Immature natural killer cell (primary cell): ENCODE data around the gene JSRP1. TPM values are rescaled to one million over a fixed set of nuclear protein-coding genes. Genes with fewer than 3 reads are reported as not detected.

Experiments used
- DNase-seq, 3 donors: peaks; one replicate each; pipeline ENCODE4 v3.0.0; 2022; ENCODE audit warnings: mixed read lengths in 1 of 3
- H3K27ac Mint-ChIP-seq, 6 donors: one replicate each; pipeline ENCODE4 v1.8.0; 2020; ENCODE audit warnings: mixed read lengths in 6 of 6, mild to moderate bottlenecking in 5 of 6, inconsistent platforms in 4 of 6, moderate library complexity in 3 of 6
- H3K27me3 Mint-ChIP-seq, 3 donors: one replicate each; pipeline ENCODE4 v1.8.0; 2020 to 2021; ENCODE audit warnings: low read depth in 3 of 3, mild to moderate bottlenecking in 3 of 3, mixed read lengths in 3 of 3, moderate library complexity in 3 of 3, inconsistent platforms in 1 of 3
- H3K36me3 Mint-ChIP-seq, 3 donors: one replicate each; pipeline ENCODE4 v1.8.0; 2020; ENCODE audit warnings: mixed read lengths in 3 of 3, inconsistent platforms in 2 of 3, mild to moderate bottlenecking in 2 of 3
- H3K4me1 Mint-ChIP-seq, 2 donors: one replicate each; pipeline ENCODE4 v1.8.0; 2020; ENCODE audit warnings: inconsistent platforms in 2 of 2, mild to moderate bottlenecking in 2 of 2, mixed read lengths in 2 of 2, moderate library complexity in 1 of 2
- H3K4me3 Mint-ChIP-seq, 5 donors: one replicate each; pipeline ENCODE4 v1.8.0; 2020; ENCODE audit warnings: mild to moderate bottlenecking in 5 of 5, mixed read lengths in 5 of 5, inconsistent platforms in 3 of 5, moderate library complexity in 3 of 5
- H3K9me3 Mint-ChIP-seq, 6 donors: one replicate each; pipeline ENCODE4 v1.8.0; 2020; ENCODE audit warnings: mild to moderate bottlenecking in 6 of 6, mixed read lengths in 6 of 6, inconsistent platforms in 4 of 6, moderate library complexity in 3 of 6
- polyA plus RNA-seq, 3 donors: library from polyadenylated mRNA; unstranded; fragments of 300-500 nt; fragmentation: Illumina TruSeq; gene quantifications; one replicate each; pipeline ENCODE4 v1.2.3, GENCODE V29; 2021

The JSRP1 gene
- under 1 TPM in 1 of 3 donors, not detected in 2; 0.94 TPM for polyA plus RNA-seq

GRCh38 chr19:2255982-2256685, at the start of gene JSRP1:
JSRP1 (minus strand) TSS chr19:2256417; CDS start chr19:2255314, 1,103 bp downstream.
- peaks cover 14 to 28% of the 10 kb centered on the region in 2 donors for H3K4me1 Mint-ChIP-seq
- DNase-seq: no peak
- no peaks in the 10 kb centered on the region for H3K9me3 Mint-ChIP-seq
- H3K4me3 Mint-ChIP-seq: no peak within 1 kb of the TSS
- peaks cover 2 to 16% (median 4%) of the 10 kb centered on the region in 3 donors for H3K27me3 Mint-ChIP-seq
- H3K36me3 Mint-ChIP-seq: no peaks in the 10 kb centered on the region
- H3K27ac Mint-ChIP-seq: peak within 1 kb of the TSS in 2 of 6 donors; percentile 89 to 93

- Mint-ChIP-seq H3K27me3 (peaks cover 27 to 38% (median 30%) of the 10 kb centered on the region in 3 donors), H3K4me3 (no peak overlapping the region), H3K4me1 (peaks cover 7 to 22% of the 10 kb centered on the region in 2 donors)
Measured at GRCh38 chr19:2305452-2306280, 49.4 kb upstream of the JSRP1 start.

GRCh38 chr19:2303211-2303798, 47.1 kb upstream of the JSRP1 start:
- H3K27me3 Mint-ChIP-seq: peaks cover 18 to 24% (median 23%) of the 10 kb centered on the region in 3 donors
- no peaks in the 10 kb centered on the region for H3K36me3 Mint-ChIP-seq
- peak overlapping the region in 3 of 6 donors; percentile 45 to 74 (median 59) for H3K27ac Mint-ChIP-seq
- H3K4me1 Mint-ChIP-seq: peaks cover 7 to 20% of the 10 kb centered on the region in 2 donors
- DNase-seq: no peak
- H3K4me3 Mint-ChIP-seq: peak overlapping the region; percentile 70 to 85 (median 71)
- no peaks in the 10 kb centered on the region for H3K9me3 Mint-ChIP-seq

More at GRCh38 chr19:2305452-2306280, 49.4 kb upstream of the JSRP1 start:
- no peaks in the 10 kb centered on the region for H3K9me3 Mint-ChIP-seq
- no peak for DNase-seq
- no peaks in the 10 kb centered on the region for H3K36me3 Mint-ChIP-seq
- H3K27ac Mint-ChIP-seq: no peak overlapping the region

- Mint-ChIP-seq H3K27me3 (peaks cover 18 to 24% (median 23%) of the 10 kb centered on the region in 3 donors), H3K36me3 (no peaks in the 10 kb centered on the region), H3K4me1 (peaks cover 7 to 20% of the 10 kb centered on the region in 2 donors), H3K27ac (peak overlapping the region in 5 of 6 donors; percentile 35 to 83 (median 59)), H3K9me3 (no peaks in the 10 kb centered on the region), H3K4me3 (peak overlapping the region; percentile 70 to 85 (median 71))
- DNase-seq: peak; percentile 62 to 66 (median 65)
Measured at GRCh38 chr19:2302319-2303210, 46.3 kb upstream of the JSRP1 start.

- H3K27ac Mint-ChIP-seq: no peak overlapping the region
- H3K4me3 Mint-ChIP-seq: no peak overlapping the region
- peaks cover 7 to 20% of the 10 kb centered on the region in 2 donors for H3K4me1 Mint-ChIP-seq
- no peak for DNase-seq
- no peaks in the 10 kb centered on the region for H3K9me3 Mint-ChIP-seq
- peaks cover 12 to 14% (median 13%) of the 10 kb centered on the region in 3 donors for H3K27me3 Mint-ChIP-seq
- no peaks in the 10 kb centered on the region for H3K36me3 Mint-ChIP-seq
Measured at GRCh38 chr19:2300533-2300932, 44.3 kb upstream of the JSRP1 start.

GRCh38 chr19:2296141-2296540, 39.9 kb upstream of the JSRP1 start:
- Mint-ChIP-seq H3K4me3 (no peak overlapping the region), H3K9me3 (no peaks in the 10 kb centered on the region), H3K36me3 (peaks cover 0 to 3% (median 0%) of the 10 kb centered on the region in 3 donors), H3K27me3 (peaks cover 2 to 5% (median 3%) of the 10 kb centered on the region in 3 donors), H3K4me1 (peaks cover 6 to 16% of the 10 kb centered on the region in 2 donors), H3K27ac (no peak overlapping the region)
- DNase-seq: no peak

- no peak for DNase-seq
- peaks cover 8 to 15% of the 10 kb centered on the region in 2 donors for H3K4me1 Mint-ChIP-seq
- H3K36me3 Mint-ChIP-seq: peaks cover 0 to 3% (median 0%) of the 10 kb centered on the region in 3 donors
- H3K9me3 Mint-ChIP-seq: no peaks in the 10 kb centered on the region
- peak overlapping the region in 1 of 5 donors; percentile 13 for H3K4me3 Mint-ChIP-seq
- H3K27me3 Mint-ChIP-seq: peaks cover 4 to 11% (median 5%) of the 10 kb centered on the region in 3 donors
- H3K27ac Mint-ChIP-seq: peak overlapping the region in 2 of 6 donors; percentile 16 to 39
Measured at GRCh38 chr19:2294687-2295335, 38.6 kb upstream of the JSRP1 start.

- no peak overlapping the region for H3K27ac Mint-ChIP-seq
Measured at GRCh38 chr19:2291185-2291751, 35.1 kb upstream of the JSRP1 start.

GRCh38 chr19:2290441-2291184, 34.4 kb upstream of the JSRP1 start:
- DNase-seq: peak; percentile 51 to 69 (median 68)
- Mint-ChIP-seq H3K4me3 (peak overlapping the region; percentile 73 to 84 (median 78)), H3K27ac (peak overlapping the region; percentile 30 to 96 (median 63)), H3K27me3 (peaks cover 10 to 27% (median 17%) of the 10 kb centered on the region in 3 donors), H3K4me1 (peaks cover 27 to 35% of the 10 kb centered on the region in 2 donors), H3K9me3 (no peaks in the 10 kb centered on the region), H3K36me3 (peaks cover 0 to 3% (median 0%) of the 10 kb centered on the region in 3 donors)

More at GRCh38 chr19:2291185-2291751, 35.1 kb upstream of the JSRP1 start:
- H3K4me1 Mint-ChIP-seq: peaks cover 27 to 35% of the 10 kb centered on the region in 2 donors
- H3K4me3 Mint-ChIP-seq: peak overlapping the region; percentile 73 to 84 (median 78)
- peaks cover 0 to 3% (median 0%) of the 10 kb centered on the region in 3 donors for H3K36me3 Mint-ChIP-seq
- DNase-seq: no peak
- no peaks in the 10 kb centered on the region for H3K9me3 Mint-ChIP-seq
- H3K27me3 Mint-ChIP-seq: peaks cover 12 to 26% (median 17%) of the 10 kb centered on the region in 3 donors

- Mint-ChIP-seq H3K27me3 (peaks cover 7 to 27% (median 17%) of the 10 kb centered on the region in 3 donors), H3K4me1 (peaks cover 27 to 33% of the 10 kb centered on the region in 2 donors), H3K9me3 (no peaks in the 10 kb centered on the region), H3K27ac (peak overlapping the region; percentile 92 to 99 (median 95)), H3K36me3 (no peaks in the 10 kb centered on the region), H3K4me3 (peak overlapping the region; percentile 85 to 95 (median 91))
- peak; percentile 70 to 78 (median 77) for DNase-seq
Measured at GRCh38 chr19:2289714-2290435, 33.7 kb upstream of the JSRP1 start.
